K562 (cell line): ENCODE data around the gene GABRR2. TPM values are rescaled to one million over a fixed set of nuclear protein-coding genes. Genes with fewer than 3 reads are reported as not detected.

Experiments used
- ARHGAP35 ChIP-seq: fragments of 450-650 bp; IDR thresholded peaks from 2 replicates; pipeline ENCODE4 v1.6.1; 2018; ENCODE audit not compliant: partially characterized antibody
- FIP1L1 ChIP-seq: fragments of 200-400 bp; formaldehyde crosslinking; IDR thresholded peaks from 2 replicates; pipeline ENCODE4 v1.6.1; 2018; ENCODE audit warnings: mild to moderate bottlenecking, low read depth, low read length; ENCODE audit not compliant: poor library complexity, severe bottlenecking
- FOXP1 ChIP-seq: sonication (generic); formaldehyde crosslinking; IDR thresholded peaks from 2 replicates; pipeline ENCODE4 v1.8.0; 2022; ENCODE audit warnings: mild to moderate bottlenecking, missing genetic modification reagents
- GTF2F1 ChIP-seq: IDR thresholded peaks from 2 replicates; pipeline ENCODE4 v1.6.1; 2011; ENCODE audit warnings: low read depth, low read length, improper control_type of control experiment
- HBP1 ChIP-seq: fragments of 450-650 bp; formaldehyde crosslinking; IDR thresholded peaks from 2 replicates; pipeline ENCODE4 v1.4.0; 2022; ENCODE audit warnings: missing genetic modification characterization
- HLTF ChIP-seq: fragments of 450-650 bp; IDR thresholded peaks from 2 replicates; pipeline ENCODE4 v1.6.1; 2016
- HNRNPUL1 ChIP-seq: fragments of 200-400 bp; formaldehyde crosslinking; IDR thresholded peaks from 2 replicates; pipeline ENCODE4 v1.6.1; 2017; ENCODE audit warnings: low read length
- ILF3 ChIP-seq: fragments of 450-650 bp; IDR thresholded peaks from 2 replicates; pipeline ENCODE4 v1.6.1; 2018; ENCODE audit warnings: antibody characterized with exemption, mild to moderate bottlenecking, moderate library complexity, borderline replicate concordance
- KDM2B ChIP-seq: fragments of 250-450 bp; sonication (Bioruptor Pico); IDR thresholded peaks from 2 replicates; pipeline ENCODE4 v1.8.0; 2021; ENCODE audit warnings: mild to moderate bottlenecking, moderate library complexity
- KDM5B ChIP-seq: fragments of 200-600 bp; sonication (generic); IDR thresholded peaks from 2 replicates; pipeline ENCODE4 v1.6.1; 2012; ENCODE audit warnings: low read depth, mild to moderate bottlenecking, moderate library complexity, low read length, control low read depth, inconsistent platforms; ENCODE audit not compliant: insufficient replicate concordance
- MTA2 ChIP-seq: fragments of 450-650 bp; IDR thresholded peaks from 2 replicates; pipeline ENCODE4 v1.6.1; 2016; ENCODE audit warnings: low read depth
- PHF21A ChIP-seq: fragments of 450-650 bp; IDR thresholded peaks from 2 replicates; pipeline ENCODE4 v1.6.1; 2017; ENCODE audit warnings: low read depth, borderline replicate concordance
- RUNX1 ChIP-seq: sonication (generic); IDR thresholded peaks from 2 replicates; pipeline ENCODE4 v1.6.1; 2016; ENCODE audit warnings: antibody characterized with exemption, low read depth
- SFPQ ChIP-seq: fragments of 200-400 bp; formaldehyde crosslinking; IDR thresholded peaks from 2 replicates; pipeline ENCODE4 v1.6.1; 2017; ENCODE audit warnings: mild to moderate bottlenecking, low read depth, low read length, moderate library complexity
- SMARCA4 ChIP-seq: fragments of 450-650 bp; IDR thresholded peaks from 2 replicates; pipeline ENCODE4 v1.6.1; 2016
- SMARCE1 ChIP-seq: fragments of 450-650 bp; IDR thresholded peaks from 2 replicates; pipeline ENCODE4 v1.7.1; 2016; ENCODE audit warnings: mild to moderate bottlenecking
- TOE1 ChIP-seq, 2 experiments: fragments of 450-650 bp in 1 of 2; sonication (generic) in 1 of 2; formaldehyde crosslinking in 1 of 2; IDR thresholded peaks; 2 replicates each; pipeline versions ENCODE4 v1.7.1 to v1.8.0; 2016 to 2022; ENCODE audit warnings: borderline replicate concordance in 2 of 2, mild to moderate bottlenecking in 2 of 2, antibody characterized with exemption in 1 of 2, inconsistent platforms in 1 of 2, low read depth in 1 of 2, missing genetic modification reagents in 1 of 2, moderate library complexity in 1 of 2
- ZFP36 ChIP-seq: fragments of 150-350 bp; IDR thresholded peaks from 2 replicates; pipeline ENCODE4 v1.6.1; 2018; ENCODE audit warnings: low read length, low read depth; ENCODE audit not compliant: partially characterized antibody
- ZSCAN29 ChIP-seq: fragments of 450-650 bp; IDR thresholded peaks from 2 replicates; pipeline ENCODE4 v1.6.1; 2017
- polyA plus RNA-seq, 8 experiments: library from polyadenylated mRNA; depleted of rRNA in 4 of 8; stranded (reverse) in 5 of 8; unstranded in 3 of 8; fragments of >200 nt; fragmentation: Nextera tagmentation in 2 of 8; fragmentation: Illumina TruSeq in 1 of 8; extraction: Ambion mirVana in 2 of 8; extraction: Trizol in 1 of 8; gene quantifications; 2 replicates each; pipeline versions ENCODE4 v1.2.1 to v1.2.3, GENCODE V29; 2011 to 2014; ENCODE audit warnings: inconsistent platforms in 1 of 8, missing spikeins in 1 of 8
- total RNA-seq, 7 experiments: library from RNA; depleted of rRNA in 6 of 7; stranded (reverse); fragments of >200 nt in 6 of 7; fragmentation: Illumina TruSeq in 2 of 7; extraction: Trizol in 2 of 7; gene quantifications; 2 replicates each; pipeline versions ENCODE4 v1.2.1 to v1.2.3, GENCODE V29; 2011 to 2021; ENCODE audit warnings: low replicate concordance in 1 of 7
- TF ChIP-seq, protein P1 (sequence below): fragments of 450-650 bp; IDR thresholded peaks from 2 replicates; pipeline ENCODE4 v1.6.1; 2016; ENCODE audit warnings: low read depth, mild to moderate bottlenecking, moderate library complexity
- TF ChIP-seq, protein P2 (sequence below): fragments of 250-450 bp; sonication (Bioruptor Pico); IDR thresholded peaks from 2 replicates; pipeline ENCODE4 v1.8.0; 2022; ENCODE audit warnings: moderate library complexity, mild to moderate bottlenecking, inconsistent platforms
- TF ChIP-seq, protein P3 (sequence below): fragments of 250-450 bp; sonication (Bioruptor Pico); IDR thresholded peaks from 2 replicates; pipeline ENCODE4 v1.4.0; 2020; ENCODE audit warnings: mild to moderate bottlenecking, moderate library complexity, borderline replicate concordance

The GABRR2 gene
- total and polyA plus RNA-seq, 9 of the 15 experiments (the other 6 are each of a cell fraction or from before 2014, with no cell fraction given), result 0.09 to 0.13 (median 0.10) TPM; not detected in 6

- TF ChIP-seq RUNX1 (no peak), ARHGAP35 (no peak), MTA2 (no peak), SMARCE1 (no peak), GTF2F1 (no peak), ZFP36 (no peak), SFPQ (no peak), ZSCAN29 (no peak), FIP1L1 (no peak), TOE1 (IDR thresholded peaks at IDR 0.05; ENCODE audit: borderline replicate concordance) (peak; percentile 24; the same call in 1 of the 2 replicates), TOE1 (CRISPR knock-in tag; IDR thresholded peaks at IDR 0.05; ENCODE audit: borderline replicate concordance, low read depth) (no peak), FOXP1 (CRISPR knock-in tag) (no peak), KDM5B (no peak), HNRNPUL1 (no peak), SMARCA4 (no peak), HLTF (no peak), PHF21A (no peak), KDM2B (no peak), HBP1 (CRISPR knock-in tag) (no peak), ILF3 (no peak)
- TF ChIP-seq, protein P1, sequence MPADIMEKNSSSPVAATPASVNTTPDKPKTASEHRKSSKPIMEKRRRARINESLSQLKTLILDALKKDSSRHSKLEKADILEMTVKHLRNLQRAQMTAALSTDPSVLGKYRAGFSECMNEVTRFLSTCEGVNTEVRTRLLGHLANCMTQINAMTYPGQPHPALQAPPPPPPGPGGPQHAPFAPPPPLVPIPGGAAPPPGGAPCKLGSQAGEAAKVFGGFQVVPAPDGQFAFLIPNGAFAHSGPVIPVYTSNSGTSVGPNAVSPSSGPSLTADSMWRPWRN, result no peak
- TF ChIP-seq, protein P2, sequence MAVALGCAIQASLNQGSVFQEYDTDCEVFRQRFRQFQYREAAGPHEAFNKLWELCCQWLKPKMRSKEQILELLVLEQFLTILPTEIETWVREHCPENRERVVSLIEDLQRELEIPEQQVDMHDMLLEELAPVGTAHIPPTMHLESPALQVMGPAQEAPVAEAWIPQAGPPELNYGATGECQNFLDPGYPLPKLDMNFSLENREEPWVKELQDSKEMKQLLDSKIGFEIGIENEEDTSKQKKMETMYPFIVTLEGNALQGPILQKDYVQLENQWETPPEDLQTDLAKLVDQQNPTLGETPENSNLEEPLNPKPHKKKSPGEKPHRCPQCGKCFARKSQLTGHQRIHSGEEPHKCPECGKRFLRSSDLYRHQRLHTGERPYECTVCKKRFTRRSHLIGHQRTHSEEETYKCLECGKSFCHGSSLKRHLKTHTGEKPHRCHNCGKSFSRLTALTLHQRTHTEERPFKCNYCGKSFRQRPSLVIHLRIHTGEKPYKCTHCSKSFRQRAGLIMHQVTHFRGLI (CRISPR knock-in tag), result no peak
- TF ChIP-seq, protein P3, sequence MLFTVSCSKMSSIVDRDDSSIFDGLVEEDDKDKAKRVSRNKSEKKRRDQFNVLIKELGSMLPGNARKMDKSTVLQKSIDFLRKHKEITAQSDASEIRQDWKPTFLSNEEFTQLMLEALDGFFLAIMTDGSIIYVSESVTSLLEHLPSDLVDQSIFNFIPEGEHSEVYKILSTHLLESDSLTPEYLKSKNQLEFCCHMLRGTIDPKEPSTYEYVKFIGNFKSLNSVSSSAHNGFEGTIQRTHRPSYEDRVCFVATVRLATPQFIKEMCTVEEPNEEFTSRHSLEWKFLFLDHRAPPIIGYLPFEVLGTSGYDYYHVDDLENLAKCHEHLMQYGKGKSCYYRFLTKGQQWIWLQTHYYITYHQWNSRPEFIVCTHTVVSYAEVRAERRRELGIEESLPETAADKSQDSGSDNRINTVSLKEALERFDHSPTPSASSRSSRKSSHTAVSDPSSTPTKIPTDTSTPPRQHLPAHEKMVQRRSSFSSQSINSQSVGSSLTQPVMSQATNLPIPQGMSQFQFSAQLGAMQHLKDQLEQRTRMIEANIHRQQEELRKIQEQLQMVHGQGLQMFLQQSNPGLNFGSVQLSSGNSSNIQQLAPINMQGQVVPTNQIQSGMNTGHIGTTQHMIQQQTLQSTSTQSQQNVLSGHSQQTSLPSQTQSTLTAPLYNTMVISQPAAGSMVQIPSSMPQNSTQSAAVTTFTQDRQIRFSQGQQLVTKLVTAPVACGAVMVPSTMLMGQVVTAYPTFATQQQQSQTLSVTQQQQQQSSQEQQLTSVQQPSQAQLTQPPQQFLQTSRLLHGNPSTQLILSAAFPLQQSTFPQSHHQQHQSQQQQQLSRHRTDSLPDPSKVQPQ, result no peak
These were observed 38.0 kb upstream of the GABRR2 start (continued) for GRCh38 chr6:89353118-89353556.
